Neural cell (in vitro differentiated cells): ENCODE results near the gene CABYR. TPM values are rescaled to one million over a fixed set of nuclear protein-coding genes. Genes with fewer than 3 reads are reported as not detected.

Source experiments
- H2AFZ ChIP-seq: fragments of 200-600, 300-800 bp; sonication (generic), shearing (Covaris generic); 2 replicates; pipeline ENCODE4 v1.6.0; 2014; ENCODE audit warnings: low read depth, mild to moderate bottlenecking, antibody characterized with exemption, low read length, moderate library complexity
- H3F3A ChIP-seq: fragments of 200-600 bp; shearing (Covaris generic); 2 replicates; pipeline ENCODE4 v1.6.1; 2016; ENCODE audit warnings: mild to moderate bottlenecking, moderate library complexity, mixed read lengths, antibody characterized with exemption, low read length; ENCODE audit not compliant: insufficient read depth, poor library complexity, severe bottlenecking
- H3K27ac ChIP-seq: fragments of 200-600, 300-800 bp; sonication (generic), shearing (Covaris generic); 2 replicates; pipeline ENCODE4 v1.5.1; 2014; ENCODE audit warnings: mild to moderate bottlenecking, low read length, moderate library complexity
- H3K27me3 ChIP-seq: fragments of 300-800, 200-600 bp; sonication (generic), shearing (Covaris generic); 2 replicates; pipeline ENCODE4 v1.6.0; 2014; ENCODE audit warnings: mild to moderate bottlenecking, low read depth, low read length, moderate library complexity; ENCODE audit not compliant: insufficient read depth
- H3K36me3 ChIP-seq: fragments of 300-800, 200-600 bp; sonication (generic), shearing (Covaris generic); 2 replicates; pipeline ENCODE4 v1.5.1; 2014; ENCODE audit warnings: mild to moderate bottlenecking, antibody characterized with exemption, low read length, moderate library complexity; ENCODE audit not compliant: insufficient read depth
- H3K4me2 ChIP-seq: fragments of 300-800, 200-600 bp; sonication (generic), shearing (Covaris generic); 2 replicates; pipeline ENCODE4 v1.6.0; 2014; ENCODE audit warnings: mild to moderate bottlenecking, low read length
- H3K4me3 ChIP-seq: fragments of 300-800, 200-600 bp; sonication (generic), shearing (Covaris generic); 2 replicates; pipeline ENCODE4 v1.5.1; 2014; ENCODE audit warnings: mild to moderate bottlenecking, low read length, moderate library complexity
- H3K79me2 ChIP-seq: fragments of 200-600 bp; shearing (Covaris generic); replicated peaks from 2 replicates; pipeline ENCODE4 v1.6.0; 2014; ENCODE audit warnings: mild to moderate bottlenecking, low read length, moderate library complexity; ENCODE audit not compliant: insufficient read depth
- H3K9ac ChIP-seq: fragments of 300-800, 200-600 bp; sonication (generic), shearing (Covaris generic); 2 replicates; pipeline ENCODE4 v1.6.1; 2016; ENCODE audit warnings: mild to moderate bottlenecking, low read length, mixed read lengths
- H3K9me2 ChIP-seq: fragments of 200-600 bp; shearing (Covaris generic); 2 replicates; pipeline ENCODE4 v1.6.1; 2016; ENCODE audit warnings: mild to moderate bottlenecking, low read length, mixed read lengths; ENCODE audit not compliant: insufficient read depth
- H3K9me3 ChIP-seq: fragments of 200-600, 300-800 bp; sonication (generic), shearing (Covaris generic); 2 replicates; pipeline ENCODE4 v1.6.1; 2016; ENCODE audit warnings: mild to moderate bottlenecking, mixed run types, low read length, moderate library complexity, mixed read lengths
- H4K20me1 ChIP-seq: fragments of 200-600 bp; shearing (Covaris generic); 2 replicates; pipeline ENCODE4 v1.6.1; 2016; ENCODE audit warnings: mild to moderate bottlenecking, mixed run types; ENCODE audit not compliant: insufficient read depth
- EP300 ChIP-seq: fragments of 450-650 bp; conservative IDR thresholded peaks from 2 replicates; pipeline ENCODE4 v1.6.1; 2014; ENCODE audit warnings: antibody characterized with exemption, mild to moderate bottlenecking, moderate library complexity; ENCODE audit not compliant: poor library complexity, severe bottlenecking
- EZH2 ChIP-seq: fragments of 200-600, 300-800 bp; shearing (Covaris generic), sonication (generic); IDR thresholded peaks from 2 replicates; pipeline ENCODE4 v1.6.1; 2014; ENCODE audit warnings: antibody characterized with exemption, low read length, borderline replicate concordance, mild to moderate bottlenecking; ENCODE audit not compliant: insufficient read depth, poor library complexity, severe bottlenecking
- MXI1 ChIP-seq: fragments of 450-650 bp; conservative IDR thresholded peaks from 2 replicates; pipeline ENCODE4 v1.6.1; 2014; ENCODE audit warnings: antibody characterized with exemption, mild to moderate bottlenecking; ENCODE audit not compliant: poor library complexity, severe bottlenecking
- POLR2AphosphoS5 ChIP-seq: IDR thresholded peaks from 2 replicates; pipeline ENCODE4 v1.6.1; 2012
- RAD21 ChIP-seq: fragments of 450-650 bp; conservative IDR thresholded peaks from 2 replicates; pipeline ENCODE4 v1.6.1; 2014; ENCODE audit warnings: antibody characterized with exemption, mild to moderate bottlenecking, moderate library complexity
- SMC3 ChIP-seq: fragments of 450-650 bp; conservative IDR thresholded peaks from 2 replicates; pipeline ENCODE4 v1.6.1; 2014; ENCODE audit warnings: antibody characterized with exemption, mild to moderate bottlenecking, moderate library complexity; ENCODE audit not compliant: poor library complexity
- TAF1 ChIP-seq: IDR thresholded peaks from 2 replicates; pipeline ENCODE4 v1.6.1; 2012; ENCODE audit warnings: low read depth
- polyA plus RNA-seq: library from polyadenylated mRNA; depleted of rRNA; stranded (reverse); fragments of >200 nt; gene quantifications from 2 replicates; pipeline ENCODE4 v1.2.3, GENCODE V29; 2014
- TF ChIP-seq, protein P1 (sequence below): fragments of 450-650 bp; IDR thresholded peaks from 2 replicates; pipeline ENCODE4 v1.5.1; 2014; ENCODE audit warnings: antibody characterized with exemption, mild to moderate bottlenecking, moderate library complexity; ENCODE audit not compliant: poor library complexity, severe bottlenecking
- TF ChIP-seq, protein P2 (sequence below): IDR thresholded peaks from 2 replicates; pipeline ENCODE4 v1.6.1; 2012; ENCODE audit warnings: borderline replicate concordance

Gene CABYR
- polyA plus RNA-seq, 1 donor from 2014 or later: 6.9 TPM

GRCh38 chr18:24173997-24174396 lies 35.1 kb downstream of the CABYR start:
- Histone ChIP-seq H3K36me3 (no peaks in the 10 kb centered on the region), H3K9me3 (no peaks in the 10 kb centered on the region), H3F3A (no peaks in the 10 kb centered on the region), H3K4me2 (no peak overlapping the region), H3K79me2 (no peaks in the 10 kb centered on the region), H4K20me1 (no peaks in the 10 kb centered on the region), H3K27ac (no peak overlapping the region), H3K9ac (no peak overlapping the region), H3K27me3 (no peaks in the 10 kb centered on the region), H3K9me2 (no peaks in the 10 kb centered on the region), H3K4me3 (no peak overlapping the region), H2AFZ (no peak overlapping the region)
- no peak for TF ChIP-seq TAF1
- TF ChIP-seq, protein P1, sequence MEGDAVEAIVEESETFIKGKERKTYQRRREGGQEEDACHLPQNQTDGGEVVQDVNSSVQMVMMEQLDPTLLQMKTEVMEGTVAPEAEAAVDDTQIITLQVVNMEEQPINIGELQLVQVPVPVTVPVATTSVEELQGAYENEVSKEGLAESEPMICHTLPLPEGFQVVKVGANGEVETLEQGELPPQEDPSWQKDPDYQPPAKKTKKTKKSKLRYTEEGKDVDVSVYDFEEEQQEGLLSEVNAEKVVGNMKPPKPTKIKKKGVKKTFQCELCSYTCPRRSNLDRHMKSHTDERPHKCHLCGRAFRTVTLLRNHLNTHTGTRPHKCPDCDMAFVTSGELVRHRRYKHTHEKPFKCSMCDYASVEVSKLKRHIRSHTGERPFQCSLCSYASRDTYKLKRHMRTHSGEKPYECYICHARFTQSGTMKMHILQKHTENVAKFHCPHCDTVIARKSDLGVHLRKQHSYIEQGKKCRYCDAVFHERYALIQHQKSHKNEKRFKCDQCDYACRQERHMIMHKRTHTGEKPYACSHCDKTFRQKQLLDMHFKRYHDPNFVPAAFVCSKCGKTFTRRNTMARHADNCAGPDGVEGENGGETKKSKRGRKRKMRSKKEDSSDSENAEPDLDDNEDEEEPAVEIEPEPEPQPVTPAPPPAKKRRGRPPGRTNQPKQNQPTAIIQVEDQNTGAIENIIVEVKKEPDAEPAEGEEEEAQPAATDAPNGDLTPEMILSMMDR: no peak
- TF ChIP-seq RAD21: no peak
- TF ChIP-seq, protein P2, sequence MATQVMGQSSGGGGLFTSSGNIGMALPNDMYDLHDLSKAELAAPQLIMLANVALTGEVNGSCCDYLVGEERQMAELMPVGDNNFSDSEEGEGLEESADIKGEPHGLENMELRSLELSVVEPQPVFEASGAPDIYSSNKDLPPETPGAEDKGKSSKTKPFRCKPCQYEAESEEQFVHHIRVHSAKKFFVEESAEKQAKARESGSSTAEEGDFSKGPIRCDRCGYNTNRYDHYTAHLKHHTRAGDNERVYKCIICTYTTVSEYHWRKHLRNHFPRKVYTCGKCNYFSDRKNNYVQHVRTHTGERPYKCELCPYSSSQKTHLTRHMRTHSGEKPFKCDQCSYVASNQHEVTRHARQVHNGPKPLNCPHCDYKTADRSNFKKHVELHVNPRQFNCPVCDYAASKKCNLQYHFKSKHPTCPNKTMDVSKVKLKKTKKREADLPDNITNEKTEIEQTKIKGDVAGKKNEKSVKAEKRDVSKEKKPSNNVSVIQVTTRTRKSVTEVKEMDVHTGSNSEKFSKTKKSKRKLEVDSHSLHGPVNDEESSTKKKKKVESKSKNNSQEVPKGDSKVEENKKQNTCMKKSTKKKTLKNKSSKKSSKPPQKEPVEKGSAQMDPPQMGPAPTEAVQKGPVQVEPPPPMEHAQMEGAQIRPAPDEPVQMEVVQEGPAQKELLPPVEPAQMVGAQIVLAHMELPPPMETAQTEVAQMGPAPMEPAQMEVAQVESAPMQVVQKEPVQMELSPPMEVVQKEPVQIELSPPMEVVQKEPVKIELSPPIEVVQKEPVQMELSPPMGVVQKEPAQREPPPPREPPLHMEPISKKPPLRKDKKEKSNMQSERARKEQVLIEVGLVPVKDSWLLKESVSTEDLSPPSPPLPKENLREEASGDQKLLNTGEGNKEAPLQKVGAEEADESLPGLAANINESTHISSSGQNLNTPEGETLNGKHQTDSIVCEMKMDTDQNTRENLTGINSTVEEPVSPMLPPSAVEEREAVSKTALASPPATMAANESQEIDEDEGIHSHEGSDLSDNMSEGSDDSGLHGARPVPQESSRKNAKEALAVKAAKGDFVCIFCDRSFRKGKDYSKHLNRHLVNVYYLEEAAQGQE: no peak
- TF ChIP-seq MXI1: no peak
- TF ChIP-seq POLR2AphosphoS5: no peak
- TF ChIP-seq EP300: no peak
- no peak for TF ChIP-seq SMC3
- TF ChIP-seq EZH2: no peak

- Histone ChIP-seq H3K9me3 (no peaks in the 10 kb centered on the region), H3K9me2 (no peaks in the 10 kb centered on the region), H3K36me3 (no peaks in the 10 kb centered on the region), H2AFZ (no peak overlapping the region), H3K4me3 (no peak overlapping the region), H3K27ac (no peak overlapping the region), H3K4me2 (no peak overlapping the region), H3K27me3 (no peaks in the 10 kb centered on the region), H4K20me1 (no peaks in the 10 kb centered on the region), H3F3A (no peaks in the 10 kb centered on the region), H3K9ac (no peak overlapping the region), H3K79me2 (no peaks in the 10 kb centered on the region)
- TF ChIP-seq SMC3: peak; percentile 13
- TF ChIP-seq, protein P1: no peak
Observed at GRCh38 chr18:24176727-24177416, 38.0 kb downstream of the CABYR start.
